Ishikawa (cell line): ENCODE data around the gene PLA2G2C.
A peak's percentile ranks its signal among the peaks of the same experiment; 100 is the strongest.

ENCODE experiments used
- CEBPB ChIP-seq: IDR thresholded peaks from 2 replicates; pipeline ENCODE4 v1.6.1; 2012
- CREB1 ChIP-seq: IDR thresholded peaks from 2 replicates; pipeline ENCODE4 v1.6.1; 2012; ENCODE audit warnings: low read depth
- EGR1 ChIP-seq: IDR thresholded peaks from 2 replicates; pipeline ENCODE4 v1.6.1; 2012
- EP300 ChIP-seq: IDR thresholded peaks from 2 replicates; pipeline ENCODE4 v1.6.1; 2012; ENCODE audit warnings: borderline replicate concordance
- FOXM1 ChIP-seq: IDR thresholded peaks from 2 replicates; pipeline ENCODE4 v1.6.1; 2012; ENCODE audit warnings: low read depth, borderline replicate concordance
- NFIC ChIP-seq: IDR thresholded peaks from 2 replicates; pipeline ENCODE4 v1.6.1; 2012
- RAD21 ChIP-seq: IDR thresholded peaks from 2 replicates; pipeline ENCODE4 v1.6.1; 2012; ENCODE audit warnings: low read depth
- TAF1 ChIP-seq: IDR thresholded peaks from 2 replicates; pipeline ENCODE4 v1.6.1; 2012; ENCODE audit warnings: low read depth, mild to moderate bottlenecking
- TCF12 ChIP-seq: IDR thresholded peaks from 2 replicates; pipeline ENCODE4 v1.6.1; 2012; ENCODE audit warnings: low read depth
- TEAD4 ChIP-seq: IDR thresholded peaks from 2 replicates; pipeline ENCODE4 v1.6.1; 2012
- YY1 ChIP-seq: IDR thresholded peaks from 2 replicates; pipeline ENCODE4 v1.6.1; 2012; ENCODE audit warnings: low read depth
- ZBTB7A ChIP-seq: IDR thresholded peaks from 2 replicates; pipeline ENCODE4 v1.6.1; 2012; ENCODE audit warnings: low read depth
- TF ChIP-seq, protein P1 (sequence below): IDR thresholded peaks from 2 replicates; pipeline ENCODE4 v1.6.1; 2012; ENCODE audit warnings: low read depth, mild to moderate bottlenecking
- TF ChIP-seq, protein P2 (sequence below): IDR thresholded peaks from 2 replicates; pipeline ENCODE4 v1.6.1; 2012
- TF ChIP-seq, protein P3 (sequence below): IDR thresholded peaks from 2 replicates; pipeline ENCODE4 v1.6.1; 2012

The PLA2G2C gene

DNA sequence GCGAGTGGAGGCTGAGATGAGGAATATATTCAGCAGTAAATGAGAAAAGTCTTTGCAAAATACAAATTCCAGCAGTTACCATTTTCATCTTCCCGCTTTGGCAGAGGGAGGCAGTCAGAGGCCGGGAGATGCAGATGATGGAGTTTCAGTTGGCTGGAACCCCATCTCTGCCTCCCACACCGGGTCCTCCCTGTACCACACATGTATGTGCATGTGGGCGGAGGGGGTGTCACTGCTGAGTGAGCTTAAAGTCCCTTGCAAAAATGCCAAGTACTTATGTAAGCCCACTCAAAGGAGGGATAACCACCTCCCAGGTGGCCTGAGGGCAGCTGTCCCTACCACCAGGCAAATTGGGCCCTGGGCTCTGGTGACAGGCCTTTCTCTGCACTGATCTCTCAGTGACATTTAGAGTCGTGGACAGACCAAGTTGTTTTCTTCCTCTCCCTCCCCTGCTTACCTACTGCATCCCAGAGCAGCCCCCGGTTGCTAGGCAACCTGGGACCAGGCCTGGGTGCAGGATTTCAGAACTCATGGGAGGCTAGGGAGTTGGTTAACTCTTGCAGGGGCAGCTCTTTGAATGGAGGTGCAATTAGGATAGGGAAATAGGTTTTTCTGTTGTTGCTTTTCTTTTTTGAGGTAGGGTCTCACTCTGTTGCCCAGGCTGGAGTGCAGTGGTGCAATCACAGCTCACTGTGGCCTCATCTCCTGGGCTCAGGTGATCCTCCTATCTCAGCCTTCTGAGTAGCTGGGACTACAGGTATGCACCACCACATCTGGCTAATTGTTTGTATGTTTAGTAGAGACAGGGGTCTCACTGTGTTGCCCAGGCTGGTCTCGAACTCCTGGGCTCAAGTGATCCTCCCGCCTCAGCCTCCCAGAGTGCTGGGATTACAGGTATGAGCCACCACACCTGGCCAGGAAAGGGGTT lies 17.5 kb downstream of the PLA2G2C start:
- TF ChIP-seq ZBTB7A (no peak), RAD21 (no peak), TEAD4 (no peak), CEBPB (no peak), EGR1 (no peak), TCF12 (no peak), EP300 (no peak), YY1 (no peak), TAF1 (no peak), NFIC (no peak), FOXM1 (no peak), CREB1 (no peak)
- TF ChIP-seq, protein P1, sequence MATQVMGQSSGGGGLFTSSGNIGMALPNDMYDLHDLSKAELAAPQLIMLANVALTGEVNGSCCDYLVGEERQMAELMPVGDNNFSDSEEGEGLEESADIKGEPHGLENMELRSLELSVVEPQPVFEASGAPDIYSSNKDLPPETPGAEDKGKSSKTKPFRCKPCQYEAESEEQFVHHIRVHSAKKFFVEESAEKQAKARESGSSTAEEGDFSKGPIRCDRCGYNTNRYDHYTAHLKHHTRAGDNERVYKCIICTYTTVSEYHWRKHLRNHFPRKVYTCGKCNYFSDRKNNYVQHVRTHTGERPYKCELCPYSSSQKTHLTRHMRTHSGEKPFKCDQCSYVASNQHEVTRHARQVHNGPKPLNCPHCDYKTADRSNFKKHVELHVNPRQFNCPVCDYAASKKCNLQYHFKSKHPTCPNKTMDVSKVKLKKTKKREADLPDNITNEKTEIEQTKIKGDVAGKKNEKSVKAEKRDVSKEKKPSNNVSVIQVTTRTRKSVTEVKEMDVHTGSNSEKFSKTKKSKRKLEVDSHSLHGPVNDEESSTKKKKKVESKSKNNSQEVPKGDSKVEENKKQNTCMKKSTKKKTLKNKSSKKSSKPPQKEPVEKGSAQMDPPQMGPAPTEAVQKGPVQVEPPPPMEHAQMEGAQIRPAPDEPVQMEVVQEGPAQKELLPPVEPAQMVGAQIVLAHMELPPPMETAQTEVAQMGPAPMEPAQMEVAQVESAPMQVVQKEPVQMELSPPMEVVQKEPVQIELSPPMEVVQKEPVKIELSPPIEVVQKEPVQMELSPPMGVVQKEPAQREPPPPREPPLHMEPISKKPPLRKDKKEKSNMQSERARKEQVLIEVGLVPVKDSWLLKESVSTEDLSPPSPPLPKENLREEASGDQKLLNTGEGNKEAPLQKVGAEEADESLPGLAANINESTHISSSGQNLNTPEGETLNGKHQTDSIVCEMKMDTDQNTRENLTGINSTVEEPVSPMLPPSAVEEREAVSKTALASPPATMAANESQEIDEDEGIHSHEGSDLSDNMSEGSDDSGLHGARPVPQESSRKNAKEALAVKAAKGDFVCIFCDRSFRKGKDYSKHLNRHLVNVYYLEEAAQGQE, result no peak
- TF ChIP-seq, protein P2, sequence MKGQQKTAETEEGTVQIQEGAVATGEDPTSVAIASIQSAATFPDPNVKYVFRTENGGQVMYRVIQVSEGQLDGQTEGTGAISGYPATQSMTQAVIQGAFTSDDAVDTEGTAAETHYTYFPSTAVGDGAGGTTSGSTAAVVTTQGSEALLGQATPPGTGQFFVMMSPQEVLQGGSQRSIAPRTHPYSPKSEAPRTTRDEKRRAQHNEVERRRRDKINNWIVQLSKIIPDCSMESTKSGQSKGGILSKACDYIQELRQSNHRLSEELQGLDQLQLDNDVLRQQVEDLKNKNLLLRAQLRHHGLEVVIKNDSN, result no peak
- TF ChIP-seq, protein P3, sequence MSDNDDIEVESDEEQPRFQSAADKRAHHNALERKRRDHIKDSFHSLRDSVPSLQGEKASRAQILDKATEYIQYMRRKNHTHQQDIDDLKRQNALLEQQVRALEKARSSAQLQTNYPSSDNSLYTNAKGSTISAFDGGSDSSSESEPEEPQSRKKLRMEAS, result no peak

DNA sequence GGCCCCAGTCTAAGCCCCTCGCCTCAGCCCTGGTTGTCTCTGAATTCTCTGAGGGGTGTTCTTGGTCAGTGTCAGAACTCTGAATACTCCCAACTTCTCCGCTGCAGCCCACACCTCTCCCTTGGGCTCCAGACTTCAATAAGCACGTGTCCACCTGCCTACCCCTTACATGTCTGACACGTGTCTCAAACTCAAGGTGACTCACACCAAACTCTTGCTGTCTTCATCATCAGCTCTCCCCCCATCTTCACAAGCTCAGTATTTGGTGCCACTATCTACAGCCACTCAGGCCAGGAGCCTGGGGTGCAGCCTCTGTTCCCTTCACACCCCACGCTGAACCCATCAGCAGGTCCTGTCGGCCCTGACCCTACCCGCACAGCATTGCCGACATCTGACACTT lies 19.2 kb downstream of the PLA2G2C start:
- TF ChIP-seq NFIC (no peak), ZBTB7A (no peak), EP300 (no peak)

DNA sequence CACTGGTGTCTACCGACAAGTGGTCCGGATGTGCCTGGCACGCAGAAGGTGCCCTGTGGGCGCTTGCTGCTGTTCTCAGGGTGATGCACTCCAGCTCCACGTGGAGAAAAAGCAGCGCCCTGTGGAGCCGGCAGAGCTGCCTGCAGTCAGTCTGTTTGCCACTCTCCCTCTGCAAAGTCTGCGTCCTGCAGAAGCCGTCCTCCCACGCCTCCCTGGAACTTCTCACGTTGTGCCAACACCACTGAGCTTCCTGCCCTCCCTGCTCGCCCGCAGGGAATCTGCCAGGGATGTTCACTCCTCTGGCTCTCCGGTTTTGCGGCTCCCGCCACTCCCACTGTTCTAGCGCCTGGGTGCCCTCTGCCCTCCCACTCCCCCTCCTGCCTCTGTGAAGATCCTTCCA lies 20.3 kb downstream of the PLA2G2C start:
- TF ChIP-seq EP300 (no peak), TCF12 (no peak), YY1 (no peak), TEAD4 (no peak), EGR1 (no peak)
- TF ChIP-seq, protein P3, result no peak

DNA sequence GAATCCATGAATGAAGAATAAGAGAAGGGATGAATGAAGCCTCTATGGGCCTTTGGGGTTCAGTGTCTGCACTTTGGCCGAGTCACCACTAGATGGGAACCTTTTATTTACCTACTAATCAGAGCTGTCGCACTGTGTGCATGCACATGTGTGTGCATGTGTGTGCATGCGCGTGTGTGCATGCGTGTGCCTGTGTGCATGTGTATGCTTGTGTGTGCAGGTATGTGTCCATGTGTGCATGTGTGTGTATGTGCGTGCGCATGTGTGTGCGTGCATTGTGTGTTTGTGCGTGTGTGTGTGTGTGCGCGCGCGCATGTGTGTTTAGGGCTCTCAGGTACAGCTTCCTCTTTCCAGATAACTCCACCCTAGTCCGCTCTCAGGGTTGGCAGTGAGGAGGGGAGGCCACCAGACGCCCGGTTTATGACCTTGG lies 20.8 kb downstream of the PLA2G2C start:
- TF ChIP-seq RAD21, result peak; percentile 32; the same call in 1 of the 2 replicates
- no peak for TF ChIP-seq EGR1

DNA sequence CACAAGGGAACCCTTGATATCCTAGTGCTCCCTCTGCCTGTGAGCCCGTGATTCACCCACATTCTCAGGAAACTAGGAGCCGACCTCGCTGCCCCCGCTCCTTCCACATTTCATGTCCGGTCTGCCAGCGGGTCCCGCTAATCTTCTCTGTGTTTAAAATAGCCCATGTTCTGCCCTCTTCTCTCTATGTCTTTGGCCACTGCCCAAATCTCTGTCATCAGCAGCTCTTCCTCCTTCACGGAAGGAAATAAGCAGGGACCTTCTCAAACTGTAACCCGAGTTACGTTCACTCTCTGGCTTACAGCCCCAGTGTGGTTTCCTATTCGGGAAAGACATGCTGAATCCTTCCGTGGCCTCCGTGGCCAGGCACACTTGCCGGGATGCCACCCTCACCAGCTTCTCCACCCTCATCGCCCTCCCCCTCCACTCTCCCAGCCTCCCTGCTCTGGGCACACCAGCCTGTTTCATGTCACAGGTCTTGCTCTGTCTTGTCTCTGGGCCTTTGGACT lies 21.6 kb downstream of the PLA2G2C start:
- TF ChIP-seq TAF1, result no peak
- TF ChIP-seq CEBPB, result no peak
- TF ChIP-seq FOXM1, result no peak
- no peak for TF ChIP-seq NFIC
- no peak for TF ChIP-seq YY1
- TF ChIP-seq EGR1, result no peak
- TF ChIP-seq, protein P3, result no peak
- no peak for TF ChIP-seq EP300
- no peak for TF ChIP-seq RAD21
- TF ChIP-seq, protein P1, result no peak
- TF ChIP-seq TEAD4, result no peak
- TF ChIP-seq, protein P2, result no peak
- TF ChIP-seq TCF12, result no peak
- no peak for TF ChIP-seq CREB1
- TF ChIP-seq ZBTB7A, result no peak

DNA sequence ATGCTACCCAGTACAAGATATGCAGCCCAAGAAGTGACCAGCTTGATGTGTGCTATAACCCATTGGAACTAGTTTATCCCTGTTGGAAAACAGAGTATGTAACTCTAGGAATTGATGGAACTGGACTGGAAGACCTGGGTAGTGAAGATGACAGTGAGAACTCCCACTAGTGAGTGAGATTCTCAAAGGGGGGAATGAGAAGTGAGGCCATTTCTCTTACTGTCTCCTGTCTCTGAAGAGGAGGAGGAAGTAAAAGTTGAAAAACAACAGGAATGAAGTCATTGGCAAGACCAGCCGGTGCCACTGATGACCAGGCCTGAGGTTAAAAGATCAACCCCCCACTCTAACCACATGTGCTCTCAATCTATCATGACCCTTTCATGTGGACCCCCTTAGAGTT lies 26.3 kb downstream of the PLA2G2C start:
- no peak for TF ChIP-seq YY1
- no peak for TF ChIP-seq EGR1
- no peak for TF ChIP-seq CEBPB
- TF ChIP-seq NFIC, result no peak
- TF ChIP-seq ZBTB7A, result no peak
- TF ChIP-seq, protein P3, result no peak
- no peak for TF ChIP-seq TCF12
- no peak for TF ChIP-seq FOXM1
- TF ChIP-seq RAD21, result no peak
- TF ChIP-seq EP300, result no peak
- TF ChIP-seq, protein P1, result no peak
- no peak for TF ChIP-seq CREB1
- no peak for TF ChIP-seq TAF1
- TF ChIP-seq, protein P2, result no peak
- no peak for TF ChIP-seq TEAD4
